OCI-M2 (cell line): ENCODE measurements around the gene PITPNC1.
"Not testable (repeated sequence)": the region's sequence is repeated elsewhere in the genome, so short reads cannot be mapped to it uniquely, and the experiment has no call there.

Experiments used
- DNase-seq: peaks from one replicate; lab custom pipeline; 2025; ENCODE audit not compliant: unreplicated experiment; lab: John Stamatoyannopoulos, UW

The PITPNC1 gene

GRCh38 chr17:67452681-67453554 is 75.8 kb downstream of the PITPNC1 start:
- DNase-seq = no peak

- no peak for DNase-seq
Measured at GRCh38 chr17:67456103-67456502, 79.0 kb downstream of the PITPNC1 start.

GRCh38 chr17:67456889-67457288 is 79.8 kb downstream of the PITPNC1 start:
- DNase-seq = no peak

DNA sequence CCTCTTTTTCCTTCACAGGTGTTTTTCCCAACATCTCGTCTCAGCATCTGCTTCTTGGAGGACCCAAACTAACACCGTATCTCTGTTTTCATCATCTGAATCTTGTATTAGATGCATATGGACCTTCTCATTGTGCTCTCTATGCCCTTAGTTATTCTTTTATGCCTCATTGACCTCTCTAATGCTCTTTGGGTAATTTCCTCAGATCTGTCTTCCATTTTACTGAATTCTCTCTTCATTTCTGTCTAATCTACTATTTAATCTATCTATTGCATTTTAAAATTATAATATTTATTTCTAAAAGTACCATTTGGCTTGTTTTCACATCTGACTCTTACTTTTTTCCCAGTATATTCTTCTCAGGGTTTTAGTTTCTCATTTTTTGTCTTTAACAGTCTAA is 81.1 kb downstream of the PITPNC1 start:
- DNase-seq = no peak

DNA sequence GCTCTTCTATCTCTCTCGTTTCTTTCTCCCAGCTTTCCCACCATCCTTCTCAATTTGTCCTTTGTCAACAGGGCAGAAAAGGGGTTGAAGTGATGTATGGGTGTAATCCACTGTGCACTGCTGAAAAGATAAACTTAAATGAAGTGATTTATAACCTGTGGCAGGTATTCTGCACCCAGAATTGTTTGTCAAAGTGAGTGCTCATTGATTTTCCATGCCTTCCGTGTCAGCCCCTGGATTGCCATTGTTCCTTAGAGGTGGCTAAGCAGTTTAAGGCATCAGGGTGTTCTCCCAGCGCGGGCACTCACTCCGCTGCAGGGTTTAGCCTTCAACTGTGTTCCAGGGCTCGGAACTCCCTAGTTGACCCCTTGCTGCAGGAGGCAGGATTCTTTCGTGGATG is 82.9 kb downstream of the PITPNC1 start:
- no peak for DNase-seq

GRCh38 chr17:67461228-67461780 is 84.2 kb downstream of the PITPNC1 start:
- DNase-seq = no peak

GRCh38 chr17:67461876-67462275 is 84.8 kb downstream of the PITPNC1 start:
- no peak for DNase-seq

DNA sequence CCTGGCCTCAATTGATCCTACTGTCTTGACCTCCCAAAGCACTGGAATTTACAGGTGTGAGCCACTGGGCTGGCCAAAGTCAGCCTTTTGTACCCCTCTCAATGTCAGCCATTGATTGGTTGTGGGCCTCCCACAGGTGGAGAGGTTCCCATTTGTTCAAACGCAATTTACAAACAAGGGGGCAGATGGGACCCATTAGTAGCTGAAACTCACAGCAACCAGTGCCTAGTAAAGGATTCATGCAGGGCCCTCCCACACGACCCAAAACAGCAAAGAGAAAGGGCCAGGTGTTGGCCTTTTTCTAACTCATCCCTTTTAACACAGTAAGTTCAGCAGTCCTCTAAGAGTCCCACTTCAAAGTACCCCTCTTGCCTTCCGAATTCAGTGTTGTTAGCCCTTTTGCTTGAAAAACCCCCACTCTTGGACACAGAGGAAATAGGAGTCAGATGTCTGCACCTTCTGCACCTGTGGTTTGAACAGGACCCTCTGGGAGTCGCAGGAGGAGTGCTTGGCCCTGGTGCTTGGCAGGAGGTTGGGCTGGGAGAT is 89.2 kb downstream of the PITPNC1 start:
- no peak for DNase-seq

- DNase-seq = no peak
Measured at GRCh38 chr17:67467500-67468455, 90.7 kb downstream of the PITPNC1 start.

GRCh38 chr17:67469208-67469980 is 92.3 kb downstream of the PITPNC1 start:
- DNase-seq = no peak

GRCh38 chr17:67470163-67470562 is 93.1 kb downstream of the PITPNC1 start:
- DNase-seq = no peak

DNA sequence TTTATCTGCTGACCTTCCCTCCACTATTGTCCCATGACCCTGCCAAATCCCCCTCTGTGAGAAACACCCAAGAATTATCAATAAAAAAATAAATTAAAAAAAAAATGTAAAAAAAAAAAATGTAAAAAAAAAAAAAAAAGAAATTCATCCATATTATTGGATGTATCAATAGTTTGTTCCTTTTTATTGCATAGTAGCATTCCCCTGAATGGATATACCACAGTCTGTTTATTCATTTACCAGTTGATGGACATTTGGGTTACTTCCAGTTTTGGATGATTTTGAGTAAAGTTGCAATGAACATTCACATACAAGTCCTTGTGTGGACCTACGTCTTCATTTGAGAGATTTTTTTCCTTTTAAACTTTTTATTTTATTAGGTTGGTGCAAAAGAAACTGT is 94.0 kb downstream of the PITPNC1 start:
- no peak for DNase-seq

- DNase-seq = not testable (repeated sequence)
Measured at GRCh38 chr17:67472606-67473005, 95.5 kb downstream of the PITPNC1 start.

DNA sequence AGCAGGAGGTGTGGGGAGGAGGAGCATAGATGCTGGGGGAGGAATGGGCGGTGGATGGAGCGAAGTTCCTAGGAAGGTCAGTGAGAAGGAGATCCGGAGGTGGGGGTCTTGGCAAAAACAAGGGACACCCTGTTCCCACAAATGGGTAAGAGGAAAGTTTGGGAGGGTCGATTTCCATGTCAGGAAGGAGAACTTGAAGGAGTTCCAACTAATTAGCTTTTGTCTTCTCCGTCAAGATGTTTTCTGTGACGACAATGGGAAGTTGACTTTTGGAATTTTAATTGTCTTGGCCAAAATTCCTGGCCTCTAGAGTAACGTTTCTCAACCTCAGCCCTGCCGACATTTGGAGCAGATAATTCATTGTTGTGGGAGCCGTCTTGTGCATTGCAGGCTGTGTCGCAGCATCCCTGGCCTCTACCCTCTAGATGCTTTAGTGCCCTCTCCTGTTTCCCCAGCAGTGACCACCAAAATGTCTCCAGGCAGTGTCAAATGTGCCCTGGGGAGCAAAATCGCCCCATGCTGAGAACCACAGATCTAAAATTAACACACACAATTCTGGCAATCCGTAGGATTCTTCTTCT is 97.1 kb downstream of the PITPNC1 start:
- no peak for DNase-seq

GRCh38 chr17:67475161-67475937 is 98.3 kb downstream of the PITPNC1 start:
- DNase-seq = no peak

DNA sequence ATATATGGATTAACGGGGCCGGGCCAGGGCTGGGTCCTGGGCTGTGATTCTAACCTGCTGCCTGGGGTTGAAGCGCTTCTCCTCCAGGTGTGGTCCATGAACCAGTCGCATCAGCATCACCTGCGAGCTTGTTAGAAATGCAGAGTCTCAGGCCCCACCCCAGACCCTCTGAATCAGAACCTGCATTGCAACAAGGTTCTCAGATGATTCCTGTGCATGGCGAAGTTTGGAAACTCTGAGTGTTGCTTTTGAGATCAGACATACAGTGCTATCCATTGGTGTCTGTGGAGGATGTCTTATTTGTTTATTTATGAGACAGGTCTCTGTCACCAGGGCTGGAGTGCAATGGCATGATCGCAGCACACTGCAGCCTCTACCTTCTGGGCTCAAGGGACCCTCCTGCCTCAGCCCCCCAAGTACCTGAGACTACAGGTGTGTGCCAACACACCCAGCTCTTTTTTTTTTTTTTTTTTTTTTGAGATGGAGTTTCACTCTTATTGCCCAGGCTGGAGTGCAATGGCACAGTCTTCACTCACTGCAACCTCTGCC is 99.8 kb downstream of the PITPNC1 start:
- no peak for DNase-seq

- no peak for DNase-seq
Measured at GRCh38 chr17:67477687-67478086, 100.6 kb downstream of the PITPNC1 start.

GRCh38 chr17:67478401-67479041 is 101.4 kb downstream of the PITPNC1 start:
- DNase-seq = no peak

- no peak for DNase-seq
Measured at GRCh38 chr17:67479148-67479547, 102.1 kb downstream of the PITPNC1 start.
